SK-N-SH treated with all-trans-retinoic acid at 6 μM for 48 hours (cell line): ENCODE results near the gene ANKRD34C.

Source experiments
- BACH2 ChIP-seq: fragments of 250-450 bp; sonication (Bioruptor Pico); IDR thresholded peaks from 2 replicates; pipeline ENCODE4 v1.9.0; 2021; ENCODE audit warnings: mild to moderate bottlenecking, borderline replicate concordance
- PPARA ChIP-seq: fragments of 250-450 bp; sonication (Bioruptor Pico); IDR thresholded peaks from 2 replicates; pipeline ENCODE4 v1.5.0; 2020; ENCODE audit warnings: mild to moderate bottlenecking, borderline replicate concordance
- RARB ChIP-seq: fragments of 250-450 bp; sonication (Bioruptor Pico); IDR thresholded peaks from 2 replicates; pipeline ENCODE4 v1.8.0; 2021; ENCODE audit warnings: mild to moderate bottlenecking, moderate library complexity
- ZFP30 ChIP-seq: fragments of 450-650 bp; formaldehyde crosslinking; IDR thresholded peaks from 2 replicates; pipeline ENCODE4 v1.5.0; 2022; ENCODE audit warnings: mild to moderate bottlenecking, moderate library complexity
- TF ChIP-seq, protein P1 (sequence below): fragments of 250-450 bp; sonication (Bioruptor Pico); IDR thresholded peaks from 2 replicates; pipeline ENCODE4 v1.8.0; 2020; ENCODE audit warnings: mild to moderate bottlenecking, moderate library complexity, borderline replicate concordance

DNA sequence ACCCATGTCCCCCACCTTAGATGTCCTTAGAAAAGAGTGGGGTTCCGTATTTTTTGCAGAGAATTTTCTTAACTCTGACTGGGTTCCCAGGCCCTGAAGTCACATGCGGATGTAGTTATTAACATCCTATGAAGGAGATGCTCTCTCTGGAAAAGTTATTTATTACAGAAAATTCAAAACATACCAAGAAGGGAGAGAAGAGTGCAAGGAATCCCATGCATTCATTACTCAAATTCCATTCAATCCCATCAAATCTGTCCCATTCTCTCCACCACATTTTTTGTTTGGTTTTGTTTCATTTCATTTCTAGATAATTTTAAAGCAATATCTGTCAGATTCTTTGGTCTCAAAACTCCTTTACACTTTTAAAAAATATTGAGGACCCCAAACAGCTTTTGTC lies 34.3 kb upstream of the ANKRD34C start:
- no peak for TF ChIP-seq ZFP30 (CRISPR knock-in tag)
- TF ChIP-seq RARB (CRISPR knock-in tag), result no peak
- TF ChIP-seq BACH2, result no peak
- TF ChIP-seq, protein P1, sequence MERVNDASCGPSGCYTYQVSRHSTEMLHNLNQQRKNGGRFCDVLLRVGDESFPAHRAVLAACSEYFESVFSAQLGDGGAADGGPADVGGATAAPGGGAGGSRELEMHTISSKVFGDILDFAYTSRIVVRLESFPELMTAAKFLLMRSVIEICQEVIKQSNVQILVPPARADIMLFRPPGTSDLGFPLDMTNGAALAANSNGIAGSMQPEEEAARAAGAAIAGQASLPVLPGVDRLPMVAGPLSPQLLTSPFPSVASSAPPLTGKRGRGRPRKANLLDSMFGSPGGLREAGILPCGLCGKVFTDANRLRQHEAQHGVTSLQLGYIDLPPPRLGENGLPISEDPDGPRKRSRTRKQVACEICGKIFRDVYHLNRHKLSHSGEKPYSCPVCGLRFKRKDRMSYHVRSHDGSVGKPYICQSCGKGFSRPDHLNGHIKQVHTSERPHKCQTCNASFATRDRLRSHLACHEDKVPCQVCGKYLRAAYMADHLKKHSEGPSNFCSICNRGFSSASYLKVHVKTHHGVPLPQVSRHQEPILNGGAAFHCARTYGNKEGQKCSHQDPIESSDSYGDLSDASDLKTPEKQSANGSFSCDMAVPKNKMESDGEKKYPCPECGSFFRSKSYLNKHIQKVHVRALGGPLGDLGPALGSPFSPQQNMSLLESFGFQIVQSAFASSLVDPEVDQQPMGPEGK (CRISPR knock-in tag), result no peak
- no peak for TF ChIP-seq PPARA (CRISPR knock-in tag)
